ENCODE data around the gene ZFHX3.

ZFHX3 gene

DNA sequence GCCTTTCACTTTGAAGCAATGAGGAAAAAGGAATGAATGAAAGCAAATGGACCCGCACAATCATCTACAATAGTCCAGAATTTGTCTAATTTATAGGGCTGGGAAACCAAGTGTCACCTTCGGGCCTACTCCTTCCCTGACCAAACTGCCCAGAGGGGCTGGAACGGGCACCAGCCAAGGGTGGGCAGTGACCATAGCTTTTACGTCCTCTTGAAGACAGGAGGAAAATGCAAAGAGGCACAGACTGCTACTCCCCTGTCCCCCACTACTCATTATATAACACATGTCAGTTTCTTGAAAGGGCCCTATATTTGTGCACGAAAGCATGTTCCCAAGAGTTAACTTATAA, 122.3 kb downstream of the ZFHX3 start:
- DNase-seq = no peak

DNA sequence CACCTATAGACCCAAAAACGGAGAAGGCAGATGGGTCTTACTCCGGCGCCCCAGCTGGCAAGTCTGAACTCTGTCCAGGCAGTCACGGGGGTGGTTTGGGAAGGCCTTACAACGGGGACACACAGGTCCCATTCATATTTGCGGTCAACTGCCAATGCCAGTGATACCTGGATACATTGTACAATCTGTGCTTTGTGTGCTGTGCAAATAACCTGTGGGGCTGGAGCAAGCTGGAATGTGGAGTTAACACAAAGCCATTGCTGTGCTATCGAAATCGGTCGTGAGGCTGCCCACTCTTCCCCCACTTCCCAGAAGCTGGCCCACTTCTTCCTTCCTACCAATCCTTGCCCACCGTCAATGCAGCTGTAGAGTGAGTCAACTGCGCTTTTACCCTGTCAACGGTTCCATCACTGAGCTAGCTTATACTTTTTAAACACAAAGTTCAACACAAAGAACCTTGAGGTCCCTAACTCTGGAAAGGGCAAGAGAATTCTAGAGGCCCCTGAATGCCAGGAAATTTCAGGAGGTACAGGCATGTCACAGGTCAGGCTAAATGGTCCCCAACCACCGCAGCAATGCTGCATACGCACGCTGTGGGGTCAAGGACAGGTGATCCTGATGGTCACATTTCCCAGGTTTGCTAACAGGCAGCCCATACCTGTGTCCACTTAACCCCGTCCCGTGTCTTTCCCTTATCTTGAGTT, 122.8 kb downstream of the ZFHX3 start:
- no peak for DNase-seq

DNA sequence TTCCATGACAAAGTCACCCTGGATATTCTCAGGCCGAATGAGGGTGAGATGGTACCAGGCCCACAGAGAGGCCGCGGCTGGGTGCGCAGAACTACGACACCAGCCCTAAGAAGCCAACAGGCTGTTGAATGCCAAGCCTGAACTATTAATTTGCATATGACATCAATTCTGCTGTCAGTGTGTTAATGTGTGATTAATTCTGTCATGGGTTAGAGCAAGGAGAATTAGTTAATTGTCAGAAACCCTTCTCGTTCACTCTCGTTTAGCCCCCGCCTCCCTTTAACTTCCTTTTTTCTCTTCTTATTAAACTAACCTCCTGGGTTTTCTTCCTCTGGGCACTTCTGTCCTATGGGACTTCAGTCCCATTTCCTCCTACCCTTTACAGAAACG, 123.4 kb downstream of the ZFHX3 start:
- DNase-seq = no peak

DNA sequence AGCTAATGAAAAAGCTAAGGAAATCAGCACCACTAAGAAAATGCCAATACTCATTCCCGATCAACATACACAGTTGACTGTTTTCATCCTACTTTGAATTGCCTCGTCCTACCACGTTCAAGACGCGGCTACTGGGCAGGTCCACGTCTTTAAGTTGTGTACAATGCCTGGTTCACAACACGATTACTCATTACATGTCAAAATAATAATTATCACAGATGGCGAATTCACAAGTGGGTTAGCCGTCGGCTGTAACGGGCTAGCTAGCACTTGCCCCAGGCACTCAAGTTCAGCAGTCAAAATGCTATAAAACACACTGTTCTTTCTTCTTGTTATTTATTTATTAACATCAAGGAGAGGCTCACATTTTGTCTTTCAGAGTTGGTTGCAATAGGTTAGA, 124.2 kb downstream of the ZFHX3 start:
- DNase-seq = no peak

DNA sequence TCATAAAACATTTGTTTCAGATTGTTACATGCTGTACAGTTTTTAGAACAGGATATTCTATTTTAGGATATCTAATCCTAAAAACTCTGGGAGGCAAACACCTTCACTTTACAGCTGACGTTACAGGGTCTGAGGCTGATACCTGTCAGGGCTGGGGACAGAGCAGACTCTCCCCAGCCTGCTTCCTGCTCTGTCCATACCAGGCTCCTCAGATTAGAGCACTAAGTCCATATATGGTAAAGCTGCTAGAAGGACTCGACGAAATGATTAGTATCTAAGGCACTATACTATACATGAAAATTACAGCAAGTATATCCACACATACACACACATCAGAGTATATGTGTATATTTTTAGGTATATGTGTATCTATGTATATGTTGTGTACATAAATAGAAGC, 125.2 kb downstream of the ZFHX3 start:
- no peak for DNase-seq

DNA sequence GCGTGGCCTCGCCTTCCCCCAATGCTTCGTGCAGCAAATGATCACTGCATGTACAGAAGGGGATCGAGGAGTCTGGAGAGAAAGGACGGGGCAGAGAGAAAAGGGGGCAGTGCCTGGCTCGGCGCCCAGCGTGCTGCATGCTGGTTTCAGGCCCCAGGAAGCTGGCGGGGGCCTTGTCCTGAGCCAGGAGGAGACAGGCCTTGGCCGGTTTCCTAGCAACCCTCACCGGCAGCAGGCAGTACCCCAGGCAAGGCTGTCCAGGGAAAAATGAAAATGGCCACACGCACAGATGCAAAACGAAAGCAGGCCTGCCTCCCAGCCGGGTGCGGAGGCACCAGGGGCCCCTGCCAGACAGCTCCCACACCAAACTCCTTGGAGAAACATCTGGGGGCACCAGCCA, 126.3 kb downstream of the ZFHX3 start:
- DNase-seq = no peak

DNA sequence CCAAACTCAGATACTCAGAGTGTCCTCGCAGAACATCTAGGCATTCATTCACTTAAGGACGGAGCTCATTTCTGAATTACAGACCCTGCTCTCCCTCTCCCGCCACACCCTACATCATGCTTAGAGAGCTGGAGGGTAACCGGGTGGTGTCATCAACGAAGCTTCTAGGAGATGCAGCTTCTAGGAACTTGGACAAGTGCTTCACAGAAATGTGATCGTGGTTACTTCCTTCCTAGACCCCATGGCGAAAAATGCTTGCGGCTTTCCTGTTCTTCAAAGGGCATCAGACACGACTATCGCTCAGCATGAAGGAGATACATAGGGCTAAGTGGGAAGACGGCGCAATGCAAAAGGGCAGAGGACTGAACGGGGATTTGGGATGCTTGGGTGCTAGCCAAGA, 126.8 kb downstream of the ZFHX3 start:
- no peak for DNase-seq

DNA sequence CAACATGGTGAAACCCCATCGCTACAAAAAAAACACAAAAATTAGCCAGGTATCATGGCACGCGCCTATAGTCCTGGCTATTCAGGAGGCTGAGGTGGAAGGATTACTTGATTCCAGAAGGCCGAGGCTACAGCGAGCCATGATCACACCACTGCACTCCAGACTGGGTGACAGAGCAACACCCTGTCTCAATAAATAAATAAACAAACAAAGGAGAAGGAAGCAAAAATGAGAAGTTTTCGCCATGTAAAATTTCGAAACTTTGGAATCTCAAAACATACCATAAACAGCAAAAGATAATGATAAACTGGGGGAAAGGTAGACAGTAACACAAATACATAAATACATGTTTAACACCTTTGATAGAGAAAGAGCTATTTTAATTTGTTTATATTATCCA, 130.9 kb downstream of the ZFHX3 start:
- no peak for DNase-seq

DNA sequence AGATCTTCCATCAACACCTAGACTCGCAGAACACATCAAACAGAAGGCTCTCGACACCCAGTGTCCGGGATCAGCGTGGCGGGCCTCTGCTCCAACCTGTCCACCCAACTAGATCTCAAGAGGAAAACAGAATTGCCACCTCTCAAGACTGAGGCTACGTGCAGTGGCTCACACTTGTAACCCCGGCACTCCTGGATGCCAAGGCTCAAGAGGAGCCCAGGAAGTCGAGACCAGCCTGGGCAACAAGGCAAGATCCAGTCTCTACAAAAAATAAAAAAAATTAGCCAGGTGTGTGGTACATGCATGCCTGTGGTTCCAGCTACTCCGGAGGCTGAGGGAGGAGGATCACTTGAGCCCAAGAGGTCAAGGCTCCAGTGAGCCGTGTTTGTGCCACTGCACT, 132.6 kb downstream of the ZFHX3 start:
- no peak for DNase-seq

DNA sequence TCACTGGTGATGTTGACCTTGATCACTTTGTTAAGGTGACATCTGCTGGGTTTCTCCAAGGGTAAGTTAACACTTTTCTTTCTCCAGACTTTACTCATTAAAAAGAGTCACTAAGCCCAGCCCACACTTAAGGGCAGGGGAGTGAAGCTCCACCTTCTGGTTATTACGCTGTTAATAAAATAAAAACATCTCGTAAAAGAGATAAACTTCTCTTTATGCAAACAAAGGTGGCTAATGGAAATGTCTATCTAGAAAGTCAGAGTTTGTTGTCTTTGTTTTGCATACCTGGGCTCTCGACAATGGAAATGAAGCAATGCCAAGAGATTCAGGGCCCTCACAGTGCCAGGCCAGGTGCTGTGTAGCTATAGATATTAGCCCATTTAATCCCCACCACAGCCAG, 134.4 kb downstream of the ZFHX3 start:
- no peak for DNase-seq

DNA sequence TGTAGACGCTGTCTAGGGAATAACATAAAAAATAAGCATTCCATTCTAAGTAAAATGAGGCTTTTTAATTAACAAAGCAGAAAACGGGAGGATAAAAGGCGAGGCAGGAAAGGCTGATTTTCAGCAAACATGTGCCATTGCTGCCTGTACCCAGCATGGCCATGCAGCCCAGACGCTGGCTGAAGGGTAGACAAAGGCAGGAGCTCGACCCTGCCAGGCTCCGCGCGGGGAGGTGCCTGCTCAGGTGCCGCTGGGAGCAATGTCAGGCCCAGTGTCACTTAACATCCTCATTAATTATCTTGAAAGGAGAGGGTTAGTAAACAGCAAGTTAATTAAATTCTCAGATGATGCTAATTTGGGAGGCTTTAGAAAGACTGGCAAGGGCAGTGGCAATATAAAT, 136.0 kb downstream of the ZFHX3 start:
- DNase-seq = no peak

DNA sequence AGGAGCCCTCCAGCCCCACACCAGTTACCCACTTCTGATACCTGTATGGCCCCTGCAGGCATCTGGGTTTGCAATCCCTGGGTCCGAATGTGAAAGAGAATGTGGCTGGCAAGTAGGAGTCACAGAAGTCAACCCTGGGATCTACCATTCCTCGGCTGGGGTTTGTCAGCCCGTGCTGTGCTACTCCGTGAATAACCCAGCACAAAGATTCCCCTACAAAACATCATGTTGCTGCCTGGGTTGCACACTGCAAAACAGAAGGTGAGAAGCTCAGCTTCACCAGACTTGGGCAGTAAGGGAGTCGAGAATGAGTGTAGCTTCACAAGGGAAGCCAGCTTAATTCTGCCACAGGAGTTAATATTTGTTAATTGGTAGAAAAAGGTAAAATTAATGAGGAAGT, 137.1 kb downstream of the ZFHX3 start:
- DNase-seq = no peak

DNA sequence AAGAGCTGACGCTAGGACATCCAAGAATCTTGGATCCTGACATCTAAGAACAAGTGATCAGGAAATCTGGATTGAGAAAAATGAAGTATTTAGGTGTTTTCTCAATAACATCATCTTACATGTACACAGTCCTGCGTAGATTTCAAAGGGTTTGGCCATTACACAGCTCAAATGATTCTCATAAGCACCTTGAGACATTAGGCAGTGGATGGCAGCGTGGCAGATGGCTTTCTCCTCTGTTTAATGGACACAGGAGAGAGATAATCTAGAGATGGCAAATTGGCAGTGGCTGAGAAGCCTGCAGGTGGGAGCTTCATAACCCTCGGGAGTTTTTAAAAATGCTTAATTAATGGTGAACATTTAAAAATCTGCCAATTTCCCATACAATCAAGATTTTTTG, 137.5 kb downstream of the ZFHX3 start:
- DNase-seq = no peak

DNA sequence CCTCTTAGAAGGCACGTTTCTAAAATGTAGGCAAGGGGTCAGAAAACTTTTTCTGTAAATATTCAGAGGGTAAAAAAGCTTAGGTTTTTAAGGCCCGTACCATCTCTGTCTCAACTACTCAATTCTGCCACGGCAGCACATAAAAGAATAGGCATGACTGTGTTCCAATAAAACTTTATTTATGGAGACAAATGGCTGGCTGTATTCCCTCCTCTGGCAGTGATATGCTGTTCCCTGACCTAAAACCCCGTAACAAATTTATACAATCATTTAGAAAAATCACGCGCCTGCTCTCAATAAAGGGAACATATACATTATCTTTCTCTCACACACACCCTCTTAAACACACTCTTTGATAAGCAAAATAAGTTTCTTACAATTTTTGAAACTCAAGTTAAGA, 138.7 kb downstream of the ZFHX3 start:
- no peak for DNase-seq

DNA sequence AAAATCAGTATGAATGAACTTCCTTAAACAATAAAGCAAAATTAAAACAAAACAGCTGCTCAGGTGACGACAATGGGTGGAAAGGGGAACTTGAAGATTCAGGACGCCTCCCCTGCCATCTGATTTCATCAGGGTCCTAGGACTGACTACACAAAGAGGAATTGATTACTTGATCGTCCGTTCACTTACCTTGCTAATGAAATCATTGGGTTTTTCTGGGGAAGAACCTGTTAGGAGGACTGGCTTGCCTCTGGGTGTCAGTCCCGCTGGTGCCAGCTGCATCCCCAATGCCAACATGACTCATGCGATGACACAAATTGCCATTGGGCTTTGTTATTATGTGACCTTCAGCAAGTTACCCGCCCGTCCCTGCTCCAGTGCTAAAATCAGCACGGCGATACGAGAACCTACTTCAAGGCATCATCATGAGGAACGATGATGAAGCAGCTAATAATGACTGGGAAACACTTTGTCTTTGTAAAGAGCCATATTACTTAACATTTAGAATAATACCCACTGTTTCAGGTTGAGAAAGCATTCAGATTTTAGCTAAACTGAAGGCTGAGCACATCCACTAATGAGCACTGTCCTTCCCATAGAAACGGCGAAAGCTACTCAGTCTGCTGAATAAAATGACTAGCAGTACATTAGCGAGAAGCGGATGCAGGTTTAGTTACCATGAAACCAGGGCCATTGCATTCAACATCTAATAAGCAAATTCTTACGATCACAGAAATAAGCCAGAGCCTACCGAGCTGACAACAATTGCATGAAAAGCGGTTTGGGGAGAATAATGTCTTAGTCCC, 139.4 kb downstream of the ZFHX3 start:
- DNase-seq = no peak

DNA sequence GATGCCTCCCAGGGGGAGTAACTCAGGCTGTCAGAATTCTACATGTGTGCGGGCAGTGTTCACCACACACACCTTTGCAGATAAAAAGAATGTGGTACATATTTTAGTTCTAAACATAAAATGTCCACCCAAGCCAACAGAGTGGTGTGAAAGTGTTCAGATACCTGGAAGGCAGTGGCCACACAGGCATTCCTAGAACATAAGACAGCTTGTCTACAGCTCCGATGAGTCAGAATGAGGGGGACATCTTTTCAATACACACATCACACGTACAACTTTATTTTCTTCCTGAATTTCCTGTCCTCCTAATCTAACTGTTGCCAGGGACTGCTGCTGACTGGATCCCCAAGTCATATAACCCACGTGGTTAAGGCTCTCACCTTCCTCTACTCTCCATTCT, 142.3 kb downstream of the ZFHX3 start:
- no peak for DNase-seq

DNA sequence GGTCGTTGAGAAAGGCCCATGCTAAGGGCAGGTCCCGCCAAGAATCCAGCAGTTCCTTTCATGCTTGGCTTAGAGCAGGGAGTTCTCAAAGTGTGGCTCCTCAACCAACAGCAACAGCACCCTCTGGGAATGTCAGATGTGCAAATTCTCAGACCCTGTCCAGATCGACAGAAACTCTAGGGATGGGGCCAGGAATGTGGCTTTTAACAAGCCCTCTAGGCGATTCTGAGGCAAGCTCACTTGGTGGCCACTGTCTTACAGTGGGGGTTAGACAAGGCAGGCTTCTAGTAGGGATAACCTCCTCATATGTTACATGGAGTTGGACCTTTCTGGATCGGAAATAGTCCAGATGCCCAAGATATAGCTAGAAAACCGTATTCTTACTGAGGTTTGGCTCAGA, 144.8 kb downstream of the ZFHX3 start:
- no peak for DNase-seq

DNA sequence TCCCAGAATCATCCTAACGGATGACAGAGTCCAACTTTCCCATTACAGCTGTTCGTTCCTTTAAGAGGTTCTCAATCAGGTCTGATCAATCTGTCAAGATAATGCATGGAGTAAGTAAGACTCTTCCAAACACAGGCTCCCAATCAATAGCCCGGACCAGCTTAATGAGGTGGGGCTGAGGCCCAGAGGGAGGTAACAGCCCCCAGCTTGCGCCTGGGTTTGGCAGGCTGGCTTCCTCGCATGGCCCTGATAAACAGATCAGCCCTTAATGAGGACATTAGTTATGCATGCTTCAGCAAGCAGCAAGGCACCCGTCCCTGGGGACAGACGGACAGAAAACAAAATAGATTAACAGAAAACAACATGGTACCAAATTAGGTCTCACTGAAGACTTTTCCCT, 145.7 kb downstream of the ZFHX3 start:
- no peak for DNase-seq

DNA sequence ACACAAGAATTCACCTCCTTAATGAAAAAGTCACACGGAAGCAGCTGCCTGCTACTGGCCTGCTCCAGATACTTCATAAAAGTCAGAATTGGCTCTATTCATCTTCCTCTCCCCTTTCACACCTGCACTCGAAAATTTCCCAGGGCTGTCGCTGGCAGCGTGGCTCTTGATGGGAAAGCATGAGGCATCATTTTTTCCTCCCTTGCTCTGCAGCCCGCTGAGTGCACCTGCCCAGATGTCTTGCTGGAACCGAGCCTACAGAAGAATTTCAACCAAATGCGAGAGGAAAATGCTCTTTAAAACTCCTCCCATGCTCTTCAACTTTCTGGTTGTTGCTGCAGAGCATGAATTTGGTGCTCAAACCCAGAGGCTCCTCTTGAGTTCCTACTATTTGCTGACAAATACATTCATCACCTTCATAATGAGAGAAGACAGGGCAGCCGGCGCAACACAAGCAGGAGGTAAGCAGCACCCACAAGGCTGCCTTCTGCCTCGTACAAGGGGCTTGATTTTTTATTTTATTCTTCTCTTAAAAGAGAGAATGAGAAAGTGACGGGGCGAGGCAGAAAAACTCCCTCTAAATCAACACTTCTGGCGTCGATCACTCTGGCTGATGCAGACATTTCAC, 146.8 kb downstream of the ZFHX3 start:
- no peak for DNase-seq

DNA sequence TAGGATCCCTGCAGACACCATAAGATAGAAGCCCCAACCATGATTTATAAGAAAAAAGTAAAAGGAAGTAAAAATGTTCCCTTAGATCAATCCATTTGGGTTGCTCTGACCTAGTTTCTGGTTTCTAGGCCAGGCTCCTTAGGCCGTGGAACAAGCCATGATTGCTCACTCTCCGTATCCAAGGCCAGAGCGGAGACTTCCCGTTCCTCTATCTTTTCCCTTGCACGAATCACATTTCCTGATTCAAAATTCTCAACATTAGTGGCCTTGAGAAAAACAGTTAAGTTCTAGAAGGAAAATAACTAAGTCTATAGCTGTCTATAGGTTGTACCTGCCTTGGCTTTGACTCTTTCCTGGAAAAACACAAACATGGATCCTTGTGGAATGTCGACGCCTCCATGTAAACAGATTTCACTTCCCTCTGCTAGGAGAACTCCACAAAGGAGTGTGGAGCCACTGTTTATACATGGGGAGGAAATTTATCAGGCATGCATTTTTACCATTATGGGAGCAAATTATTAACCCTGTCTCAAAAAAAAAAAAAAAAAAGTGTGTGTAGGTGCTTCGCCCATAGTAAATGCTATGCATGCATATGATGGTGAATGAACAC, 149.6 kb downstream of the ZFHX3 start:
- no peak for DNase-seq

DNA sequence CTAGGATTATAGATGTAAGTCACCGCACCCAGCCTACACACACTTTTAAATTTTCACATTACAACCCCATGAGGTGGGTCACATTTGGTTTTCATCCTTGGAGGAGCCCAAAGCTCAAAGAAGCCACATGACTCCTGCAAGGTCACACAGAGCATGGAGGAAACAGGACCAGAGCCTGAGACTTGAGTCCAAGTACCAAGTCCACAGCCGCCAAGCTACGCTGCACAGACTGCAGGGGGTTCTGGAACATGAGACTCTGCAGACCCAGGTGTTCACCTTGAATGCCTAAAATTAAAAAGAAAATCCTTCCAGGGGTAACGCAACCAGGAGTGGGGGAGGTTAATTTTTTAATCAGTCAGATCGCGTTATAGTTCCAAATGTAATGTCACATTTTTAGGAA, 150.2 kb downstream of the ZFHX3 start:
- DNase-seq = no peak

DNA sequence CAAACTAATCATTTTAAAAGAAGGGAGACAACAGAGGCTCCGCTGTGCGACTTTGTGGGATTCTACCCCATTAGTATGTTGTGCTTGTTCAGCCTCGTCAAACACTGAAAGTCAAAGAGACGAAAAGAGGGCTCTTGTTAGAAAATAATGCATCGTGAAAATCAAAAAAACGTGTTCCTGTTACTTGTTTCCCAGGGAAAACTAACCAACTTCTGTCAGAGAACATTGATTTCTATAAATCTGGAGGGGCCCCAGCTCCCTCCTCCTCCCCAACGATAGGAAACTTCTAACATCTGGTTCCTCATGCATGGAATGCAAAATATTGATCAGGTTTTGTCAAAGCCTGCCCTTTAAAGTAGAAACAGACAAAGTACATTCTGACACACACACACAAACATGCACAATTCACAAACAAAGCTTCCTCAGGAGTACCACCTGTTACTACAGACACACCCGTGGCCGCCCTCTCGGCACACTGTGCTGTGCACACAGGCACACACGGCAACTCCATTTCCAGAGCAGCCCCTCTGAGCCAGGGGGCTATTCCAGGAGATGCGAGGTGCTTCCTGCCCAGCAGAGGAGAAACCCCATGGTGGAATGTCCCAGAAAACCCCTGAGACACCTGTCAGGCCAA, 151.3 kb downstream of the ZFHX3 start:
- DNase-seq = no peak

DNA sequence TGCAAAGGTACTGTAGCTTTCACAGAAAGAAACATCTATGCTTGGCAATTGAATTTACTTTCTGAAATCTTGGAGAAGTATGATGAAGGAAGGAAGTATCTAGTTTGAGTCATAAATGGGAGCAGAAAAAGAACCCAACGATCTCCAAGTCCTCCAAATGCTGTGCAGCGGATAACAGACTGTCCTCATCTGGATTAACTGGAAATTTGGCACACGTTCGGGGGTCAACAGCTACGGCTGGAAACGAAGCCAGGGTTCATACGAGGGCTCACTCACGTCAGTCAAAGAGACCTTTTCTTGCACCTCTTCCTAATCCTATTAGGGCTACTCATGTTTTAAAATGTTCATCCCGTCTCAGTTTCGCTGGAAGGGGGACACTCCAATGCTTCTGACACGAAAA, 152.0 kb downstream of the ZFHX3 start:
- DNase-seq = no peak

All from activated naive CD4-positive, alpha-beta T cell treated with anti-CD3 and anti-CD28 coated beads, Interleukin-2, amount 50 U/mL, for 16 hours (primary cell).